Activated CD8-positive, alpha-beta T cell treated with anti-CD3 and anti-CD28 coated beads for 36 hours (primary cell): ENCODE measurements around the gene NEURL1B. TPM values are rescaled to one million over a fixed set of nuclear protein-coding genes. Genes with fewer than 3 reads are reported as not detected.
"Not testable (repeated sequence)": the region's sequence is repeated elsewhere in the genome, so short reads cannot be mapped to it uniquely, and the experiment has no call there.

Source experiments
- ATAC-seq: fragments of 200-7000 bp; cut with Tn5 transposase; one replicate; pipeline ENCODE4 v1.10.0; 2021; ENCODE audit warnings: mild to moderate bottlenecking, moderate library complexity
- CTCF ChIA-PET: fragments of 350-600 bp; sonication (Branson Sonifier 250); formaldehyde crosslinking; loops from one replicate; lab custom pipeline; 2021; ENCODE audit warnings: antibody characterized with exemption; lab: Charles Lee
- POLR2A ChIA-PET: fragments of 350-600 bp; sonication (Branson Sonifier 250); formaldehyde crosslinking; loops from one replicate; lab custom pipeline; 2021; ENCODE audit warnings: antibody characterized with exemption; lab: Charles Lee
- DNase-seq: peaks from one replicate; pipeline ENCODE4 v3.0.0-alpha.2; 2020
- H3K27ac Mint-ChIP-seq: one replicate; pipeline ENCODE4 v1.8.0; 2021; ENCODE audit warnings: mild to moderate bottlenecking, mixed read lengths
- H3K27me3 Mint-ChIP-seq: one replicate; pipeline ENCODE4 v1.8.0; 2021; ENCODE audit warnings: mixed read lengths
- H3K36me3 Mint-ChIP-seq: one replicate; pipeline ENCODE4 v1.8.0; 2021; ENCODE audit warnings: low read depth, mixed read lengths
- H3K4me1 Mint-ChIP-seq: one replicate; pipeline ENCODE4 v1.8.0; 2021; ENCODE audit warnings: low read depth, mixed read lengths
- H3K4me3 Mint-ChIP-seq: one replicate; pipeline ENCODE4 v1.8.0; 2021; ENCODE audit warnings: mild to moderate bottlenecking, moderate library complexity, mixed read lengths
- H3K9me3 Mint-ChIP-seq: one replicate; pipeline ENCODE4 v1.8.0; 2021; ENCODE audit warnings: mixed read lengths
- intact Hi-C: fragments of 100-400 bp; cut with micrococcal nuclease; formaldehyde crosslinking; loops from one replicate; pipeline ENCODE4 v1.10.0; 2022
- total RNA-seq, 2 experiments: library from RNA; stranded (reverse); gene quantifications; one replicate each; pipeline ENCODE4 v1.2.3, GENCODE V29; 2021
- TF ChIP-seq, protein P1 (sequence below): fragments of 200-600 bp; IDR thresholded peaks from one replicate; pipeline ENCODE4 v1.8.0; 2022; ENCODE audit warnings: antibody characterized with exemption, mild to moderate bottlenecking

The NEURL1B gene
- total RNA-seq, 2 experiments from 2014 or later: 0.18 to 0.22 TPM

DNA sequence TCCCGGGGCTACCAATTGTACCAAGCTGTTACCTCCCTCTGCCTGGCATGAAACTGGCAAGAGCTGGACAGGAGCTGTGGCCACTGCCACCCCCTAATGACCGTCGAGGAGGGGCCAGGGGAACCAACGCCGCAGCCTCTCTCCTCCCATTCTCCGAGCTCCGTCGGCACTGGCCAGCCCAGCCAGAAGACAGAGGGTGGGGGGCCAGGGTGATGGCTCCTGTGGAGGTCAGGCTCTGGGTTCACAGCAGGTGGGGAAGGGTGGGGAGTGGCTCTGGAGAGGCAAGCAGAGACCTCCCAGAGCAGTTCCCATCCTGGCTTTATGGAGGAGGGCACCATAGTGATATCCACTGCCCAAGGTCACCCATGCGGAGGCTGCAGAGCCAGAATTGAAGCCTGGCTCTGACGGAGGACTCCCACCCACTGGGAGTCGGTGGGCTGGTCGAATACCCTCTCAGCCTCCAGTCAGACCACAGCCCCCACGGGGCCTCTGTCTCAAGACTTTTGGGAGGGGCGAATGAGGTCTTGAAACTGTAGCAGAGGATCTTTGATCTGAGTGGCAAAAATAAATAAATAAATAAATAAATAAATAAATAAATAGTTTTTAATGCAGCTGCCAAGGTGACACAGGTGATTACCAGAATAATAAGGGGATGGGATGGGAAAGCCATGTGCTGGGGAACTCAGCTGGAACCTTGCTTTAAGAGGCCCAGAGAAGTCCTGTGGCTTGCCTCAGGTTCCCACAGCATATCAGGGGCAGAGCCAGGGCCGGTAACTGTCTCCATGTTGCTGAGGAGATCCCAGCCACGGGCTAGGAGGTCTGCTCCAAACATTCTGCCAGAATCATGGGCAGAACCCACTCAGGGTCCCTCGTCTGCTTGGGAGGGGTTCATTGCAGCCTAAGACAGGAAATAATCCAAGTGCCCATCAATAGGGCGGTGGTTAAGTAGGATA is 42.5 kb upstream of the NEURL1B start:
- CTCF ChIA-PET: no interaction called here
- intact Hi-C loops: no loop called here

DNA sequence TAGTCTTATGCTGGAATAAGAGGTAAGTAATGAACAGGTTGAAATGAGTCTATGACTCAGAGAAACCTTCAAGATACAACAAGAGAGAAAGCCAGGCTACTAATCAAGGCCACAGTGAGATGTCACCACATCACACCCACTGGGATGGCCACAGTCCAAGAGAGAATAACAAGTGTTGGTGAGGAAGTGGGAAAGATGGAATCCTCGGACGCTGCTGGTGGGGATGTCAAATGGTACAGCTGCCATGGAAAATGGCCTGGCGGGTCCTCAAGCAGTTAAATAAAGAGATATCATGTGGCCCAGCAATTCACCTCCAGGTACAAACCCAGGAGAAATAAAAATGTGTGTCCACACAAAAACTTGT is 41.9 kb upstream of the NEURL1B start:
- no peak overlapping the region for H3K4me3 Mint-ChIP-seq
- H3K27me3 Mint-ChIP-seq: peaks cover 3% of the 10 kb centered on the region
- H3K36me3 Mint-ChIP-seq: no peaks in the 10 kb centered on the region
- intact Hi-C loops: no loop called here
- DNase-seq (no peak), ATAC-seq (no peak)
- H3K9me3 Mint-ChIP-seq: no peaks in the 10 kb centered on the region
- TF ChIP-seq, protein P1, sequence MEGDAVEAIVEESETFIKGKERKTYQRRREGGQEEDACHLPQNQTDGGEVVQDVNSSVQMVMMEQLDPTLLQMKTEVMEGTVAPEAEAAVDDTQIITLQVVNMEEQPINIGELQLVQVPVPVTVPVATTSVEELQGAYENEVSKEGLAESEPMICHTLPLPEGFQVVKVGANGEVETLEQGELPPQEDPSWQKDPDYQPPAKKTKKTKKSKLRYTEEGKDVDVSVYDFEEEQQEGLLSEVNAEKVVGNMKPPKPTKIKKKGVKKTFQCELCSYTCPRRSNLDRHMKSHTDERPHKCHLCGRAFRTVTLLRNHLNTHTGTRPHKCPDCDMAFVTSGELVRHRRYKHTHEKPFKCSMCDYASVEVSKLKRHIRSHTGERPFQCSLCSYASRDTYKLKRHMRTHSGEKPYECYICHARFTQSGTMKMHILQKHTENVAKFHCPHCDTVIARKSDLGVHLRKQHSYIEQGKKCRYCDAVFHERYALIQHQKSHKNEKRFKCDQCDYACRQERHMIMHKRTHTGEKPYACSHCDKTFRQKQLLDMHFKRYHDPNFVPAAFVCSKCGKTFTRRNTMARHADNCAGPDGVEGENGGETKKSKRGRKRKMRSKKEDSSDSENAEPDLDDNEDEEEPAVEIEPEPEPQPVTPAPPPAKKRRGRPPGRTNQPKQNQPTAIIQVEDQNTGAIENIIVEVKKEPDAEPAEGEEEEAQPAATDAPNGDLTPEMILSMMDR: no peak
- H3K27ac Mint-ChIP-seq: no peak overlapping the region
- no peaks in the 10 kb centered on the region for H3K4me1 Mint-ChIP-seq
- CTCF ChIA-PET: no interaction called here
- POLR2A ChIA-PET: no interaction called here

More for the DNA sequence above, 42.5 kb upstream of the NEURL1B start:
- DNase-seq (no peak), ATAC-seq (no peak)
- Mint-ChIP-seq H3K9me3 (no peaks in the 10 kb centered on the region), H3K4me3 (no peak overlapping the region), H3K36me3 (no peaks in the 10 kb centered on the region), H3K4me1 (no peaks in the 10 kb centered on the region), H3K27ac (no peak overlapping the region), H3K27me3 (peaks cover 3% of the 10 kb centered on the region)
- TF ChIP-seq, protein P1: no peak
- POLR2A ChIA-PET: no interaction called here

DNA sequence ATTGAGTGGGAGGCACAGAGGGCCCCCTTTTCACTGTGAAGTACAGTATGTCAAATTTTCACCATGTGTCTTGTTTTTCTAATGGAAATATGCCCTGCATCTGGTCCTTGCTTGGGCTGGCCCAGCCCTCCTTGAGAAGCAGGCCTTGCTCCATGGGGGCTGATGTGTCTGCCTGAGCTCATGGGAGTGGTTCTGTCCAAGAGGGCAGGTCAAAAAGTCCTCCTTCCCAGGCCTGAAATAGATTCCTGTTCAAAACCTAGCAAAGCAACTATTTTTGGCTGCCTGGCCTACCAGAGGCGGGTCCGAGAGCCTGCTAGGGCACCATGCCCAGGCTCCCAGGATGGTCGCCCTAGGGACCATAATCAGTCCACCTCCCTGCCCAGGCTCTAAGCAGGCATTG is 40.5 kb upstream of the NEURL1B start:
- POLR2A ChIA-PET: no interaction called here
- H3K27ac Mint-ChIP-seq: no peak overlapping the region
- H3K36me3 Mint-ChIP-seq: no peaks in the 10 kb centered on the region
- TF ChIP-seq, protein P1: no peak
- ATAC-seq (no peak), DNase-seq (no peak)
- H3K4me1 Mint-ChIP-seq: no peaks in the 10 kb centered on the region
- H3K27me3 Mint-ChIP-seq: peaks cover 5% of the 10 kb centered on the region
- intact Hi-C loops: no loop called here
- H3K4me3 Mint-ChIP-seq: no peak overlapping the region
- H3K9me3 Mint-ChIP-seq: no peaks in the 10 kb centered on the region
- CTCF ChIA-PET: interaction anchor here (0.6 kb wide), 1 partner anchor 13 kb away, joined by 3 read pairs; no protein-coding TSS in a partner anchor

DNA sequence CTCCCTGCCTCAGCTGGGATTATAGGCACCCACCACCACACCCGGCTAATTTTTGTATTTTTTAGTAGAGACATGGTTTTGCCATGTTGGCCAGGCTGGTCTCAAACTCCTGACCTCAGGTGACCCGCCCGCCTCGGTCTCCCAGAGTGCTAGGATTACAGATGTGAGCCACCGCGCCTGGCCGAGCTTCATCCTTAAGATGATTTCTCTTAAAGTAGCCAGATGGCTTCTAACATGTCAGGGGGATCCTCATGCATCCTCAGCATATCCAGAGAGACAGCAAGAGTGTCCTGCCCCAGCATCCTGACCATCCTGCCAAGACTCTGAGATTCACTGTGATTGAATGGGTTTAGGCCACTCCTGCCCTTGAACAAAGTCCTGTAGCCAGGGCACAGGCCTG is 39.5 kb upstream of the NEURL1B start:
- H3K36me3 Mint-ChIP-seq, H3K9me3 Mint-ChIP-seq, intact Hi-C loops, ATAC-seq, DNase-seq, H3K27ac Mint-ChIP-seq, CTCF ChIA-PET, H3K4me1 Mint-ChIP-seq, H3K27me3 Mint-ChIP-seq, H3K4me3 Mint-ChIP-seq: not testable (repeated sequence)
- POLR2A ChIA-PET: interaction anchor here (1.2 kb wide), 1 partner anchor 95 kb away, joined by 3 read pairs; no protein-coding TSS in a partner anchor

DNA sequence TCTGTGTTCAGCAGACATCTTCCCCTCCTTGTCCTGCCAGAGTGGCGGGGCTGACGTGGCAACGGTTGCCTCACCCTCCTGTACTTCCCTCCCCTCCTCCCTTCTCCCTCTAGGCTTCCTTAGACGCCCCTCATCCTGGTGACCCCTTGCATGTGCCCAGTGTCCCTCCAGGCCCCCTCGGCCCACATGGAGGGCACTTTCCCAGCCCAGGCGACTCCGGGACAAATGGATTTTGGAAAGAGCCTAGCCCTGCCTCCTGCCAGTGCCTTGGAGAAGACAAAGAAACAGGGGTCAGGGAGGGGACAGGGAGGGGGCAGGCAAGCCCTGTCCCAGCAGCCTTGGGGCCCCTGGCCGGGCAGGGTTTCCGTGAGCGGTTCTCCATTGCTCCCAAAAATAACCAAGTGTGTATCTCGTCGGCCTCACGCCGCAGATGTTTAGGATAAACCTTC is 38.3 kb upstream of the NEURL1B start:
- ChIA-PET CTCF (no interaction called here), POLR2A (no interaction called here)
- H3K9me3 Mint-ChIP-seq: peaks cover 2% of the 10 kb centered on the region
- no peaks in the 10 kb centered on the region for H3K4me1 Mint-ChIP-seq
- H3K27me3 Mint-ChIP-seq: peaks cover 11% of the 10 kb centered on the region
- no peak overlapping the region for H3K4me3 Mint-ChIP-seq
- TF ChIP-seq, protein P1: no peak
- no peak overlapping the region for H3K27ac Mint-ChIP-seq
- DNase-seq (no peak), ATAC-seq (no peak)
- intact Hi-C loops: no loop called here
- H3K36me3 Mint-ChIP-seq: no peaks in the 10 kb centered on the region
